Adrenal gland (tissue), 12 donors: Measurements from ENCODE around the gene KDR. TPM values are rescaled to one million over a fixed set of nuclear protein-coding genes. Genes with fewer than 3 reads are reported as not detected.

Experiments
- DNase-seq, 7 donors: peaks; one replicate each; pipeline ENCODE4 v3.0.0-alpha.2; 2019 to 2020
- H3K27ac ChIP-seq, 5 donors: fragments of 200-600 bp; sonication (generic) in 4 of 5; 1 replicate in 3 of 5; 2 replicates in 2 of 5; pipeline versions ENCODE4 v1.5.1 to v1.8.0; 2016 to 2020; ENCODE audit warnings: mild to moderate bottlenecking in 1 of 5
- H3K27me3 ChIP-seq: fragments of 200-600 bp; 2 replicates; pipeline ENCODE4 v1.8.0; 2021
- H3K36me3 ChIP-seq, 2 donors: fragments of 200-600 bp; replicated peaks in 1 of 2; 1 replicate in 1 of 2; 2 replicates in 1 of 2; pipeline versions ENCODE4 v1.5.1 to v1.8.0; 2018 to 2022
- H3K4me1 ChIP-seq, 2 donors: fragments of 200-600 bp; replicated peaks in 1 of 2; 1 replicate in 1 of 2; 2 replicates in 1 of 2; pipeline versions ENCODE4 v1.5.1 to v1.8.0; 2018 to 2021
- H3K4me3 ChIP-seq, 4 donors: fragments of 200-600 bp; sonication (generic) in 3 of 4; one replicate each; pipeline ENCODE4 v1.5.1; 2016 to 2018
- H3K9me3 ChIP-seq, 3 donors: fragments of 200-600 bp; sonication (generic) in 1 of 3; replicated peaks in 1 of 3; 1 replicate in 2 of 3; 2 replicates in 1 of 3; pipeline versions ENCODE4 v1.5.1 to v1.8.0; 2016 to 2021
- POLR2A ChIP-seq, 2 donors: fragments of 450-650 bp; IDR thresholded peaks; one replicate each; pipeline ENCODE4 v1.6.1; 2017; ENCODE audit warnings: antibody characterized with exemption in 2 of 2, mild to moderate bottlenecking in 2 of 2, moderate library complexity in 1 of 2
- WGBS, 4 donors: extraction: QIAGEN DNeasy Blood & Tissue Kit in 2 of 4; methylation state at CpG; one replicate each; pipeline versions ENCODE4 v1.1.5 to v1.1.7; 2013 to 2017; 5-methylcytosine and 5-hydroxymethylcytosine counted together
- intact Hi-C, 2 donors: fragments of 100-400 bp; cut with DNase I; formaldehyde crosslinking; loops; one replicate each; pipeline versions ENCODE4 v1.14.1 to v1.15.0; 2022 to 2023
- polyA plus RNA-seq, 3 donors: library from polyadenylated mRNA; stranded (reverse); fragments of 200-250 nt in 2 of 3; fragments of 350-450 nt in 1 of 3; fragmentation: Illumina TruSeq in 1 of 3; extraction: RNeasy Lipid Tissue Mini Kit (QIAGEN cat#74804) in 1 of 3; gene quantifications; one replicate each; pipeline ENCODE4 v1.2.3, GENCODE V29; 2013 to 2014
- small RNA-seq, 2 donors: library from RNA; depleted of rRNA; stranded (forward); fragments of <200 nt; gene quantifications; one replicate each; pipeline ENCODE3, GENCODE V24; 2016
- total RNA-seq, 9 donors: library from RNA; depleted of rRNA in 4 of 9; stranded (reverse); fragments of >200 nt in 4 of 9; fragments of 120-200 nt in 1 of 9; fragmentation: NEBNext Ultra II Directional in 1 of 9; extraction: Animal tissue kit (Norgen Biotek cat#: 25700) in 1 of 9; gene quantifications; one replicate each; pipeline versions ENCODE4 v1.1.0 to v1.2.4, GENCODE V29; 2013 to 2023
- TF ChIP-seq, protein P1 (sequence below), 6 experiments: fragments of 450-650 bp in 4 of 6; fragments of 200-600 bp in 2 of 6; sonication (generic) in 1 of 6; IDR thresholded peaks; 1 replicate in 5 of 6; 2 replicates in 1 of 6; pipeline versions ENCODE4 v1.5.1 to v1.8.0; 2016 to 2021; ENCODE audit warnings: antibody characterized with exemption in 6 of 6, mild to moderate bottlenecking in 2 of 6, moderate library complexity in 1 of 6
- donor health status: healthy with polysubstance abuse.
- donor health status: Bipolar disorder and iron deficiency.
- donor health status: DM: yes; HTN: yes; CAD: no.
- donor health status: DM: no; HTN: no; CAD: no.
- donor health status: DM: no; HTN: no; CAD: no.
- donor health status: DM: yes; HTN: yes; CAD: no.

The KDR gene
- total and polyA plus RNA-seq, 12 donors = 5.1 to 69.0 (median 37.7) TPM

DNA sequence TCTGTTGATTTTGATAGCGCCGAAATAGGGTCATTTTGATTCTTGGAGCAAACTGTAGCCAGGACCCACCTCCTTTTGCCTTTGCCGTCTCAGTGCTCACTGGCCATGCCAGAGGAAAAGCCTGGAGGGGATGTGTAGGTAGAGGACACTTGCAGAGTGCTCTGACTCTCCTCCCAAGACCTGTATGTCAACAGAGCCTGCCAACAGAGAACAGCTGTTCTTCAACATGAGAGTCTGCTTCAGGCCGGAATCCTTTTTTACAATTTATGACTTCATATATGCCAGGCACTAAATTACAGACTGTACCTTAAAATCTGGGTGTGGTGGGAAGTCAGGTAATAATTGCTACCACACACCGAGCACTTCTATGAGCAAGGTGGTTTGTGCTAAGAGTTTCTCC is 94.2 kb downstream of the KDR start:
- Histone ChIP-seq H3K27ac (no peak overlapping the region), H3K36me3 (no peaks in the 10 kb centered on the region), H3K4me1 (no peaks in the 10 kb centered on the region), H3K27me3 (no peaks in the 10 kb centered on the region), H3K4me3 (no peak overlapping the region), H3K9me3 (no peaks in the 10 kb centered on the region)
- WGBS, 4 donors = 71 to 78% (median 75%) methylated on average over 5 of the region's 5 CpGs
- no peak for DNase-seq
- intact Hi-C loops = no loop called here
- TF ChIP-seq, protein P1, sequence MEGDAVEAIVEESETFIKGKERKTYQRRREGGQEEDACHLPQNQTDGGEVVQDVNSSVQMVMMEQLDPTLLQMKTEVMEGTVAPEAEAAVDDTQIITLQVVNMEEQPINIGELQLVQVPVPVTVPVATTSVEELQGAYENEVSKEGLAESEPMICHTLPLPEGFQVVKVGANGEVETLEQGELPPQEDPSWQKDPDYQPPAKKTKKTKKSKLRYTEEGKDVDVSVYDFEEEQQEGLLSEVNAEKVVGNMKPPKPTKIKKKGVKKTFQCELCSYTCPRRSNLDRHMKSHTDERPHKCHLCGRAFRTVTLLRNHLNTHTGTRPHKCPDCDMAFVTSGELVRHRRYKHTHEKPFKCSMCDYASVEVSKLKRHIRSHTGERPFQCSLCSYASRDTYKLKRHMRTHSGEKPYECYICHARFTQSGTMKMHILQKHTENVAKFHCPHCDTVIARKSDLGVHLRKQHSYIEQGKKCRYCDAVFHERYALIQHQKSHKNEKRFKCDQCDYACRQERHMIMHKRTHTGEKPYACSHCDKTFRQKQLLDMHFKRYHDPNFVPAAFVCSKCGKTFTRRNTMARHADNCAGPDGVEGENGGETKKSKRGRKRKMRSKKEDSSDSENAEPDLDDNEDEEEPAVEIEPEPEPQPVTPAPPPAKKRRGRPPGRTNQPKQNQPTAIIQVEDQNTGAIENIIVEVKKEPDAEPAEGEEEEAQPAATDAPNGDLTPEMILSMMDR (IDR thresholded peaks at IDR 0.05) = no peak
- TF ChIP-seq POLR2A (IDR thresholded peaks at IDR 0.05) = no peak

DNA sequence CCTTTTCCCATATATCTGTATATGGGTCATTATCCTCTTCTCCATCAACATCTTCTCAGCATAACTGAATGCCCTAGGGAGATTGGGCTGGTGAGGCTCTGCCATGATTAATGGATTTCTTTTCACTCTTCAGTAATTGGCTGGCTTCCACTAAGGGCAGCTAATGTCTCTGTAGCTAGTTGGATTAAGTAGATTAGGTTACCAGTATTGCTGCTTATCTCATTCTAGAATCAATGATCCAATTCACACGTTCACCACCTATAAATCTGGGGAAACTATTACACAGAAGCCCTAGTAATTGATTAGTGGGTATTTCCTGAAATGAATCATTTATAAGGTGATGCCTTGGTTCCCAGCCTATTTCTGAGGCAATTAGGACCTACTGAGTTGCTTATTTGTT is 94.8 kb downstream of the KDR start:
- WGBS, 4 donors = 37 to 42% (median 39%) methylated on average over 1 of the region's 1 CpG
- no peak overlapping the region for H3K27ac ChIP-seq
- H3K4me3 ChIP-seq = no peak overlapping the region
- H3K9me3 ChIP-seq = no peaks in the 10 kb centered on the region
- no peak for DNase-seq
- intact Hi-C loops = no loop called here
- H3K4me1 ChIP-seq = no peaks in the 10 kb centered on the region
- TF ChIP-seq, protein P1 (IDR thresholded peaks at IDR 0.05) = no peak
- TF ChIP-seq POLR2A (IDR thresholded peaks at IDR 0.05) = no peak
- H3K27me3 ChIP-seq = no peaks in the 10 kb centered on the region
- no peaks in the 10 kb centered on the region for H3K36me3 ChIP-seq

DNA sequence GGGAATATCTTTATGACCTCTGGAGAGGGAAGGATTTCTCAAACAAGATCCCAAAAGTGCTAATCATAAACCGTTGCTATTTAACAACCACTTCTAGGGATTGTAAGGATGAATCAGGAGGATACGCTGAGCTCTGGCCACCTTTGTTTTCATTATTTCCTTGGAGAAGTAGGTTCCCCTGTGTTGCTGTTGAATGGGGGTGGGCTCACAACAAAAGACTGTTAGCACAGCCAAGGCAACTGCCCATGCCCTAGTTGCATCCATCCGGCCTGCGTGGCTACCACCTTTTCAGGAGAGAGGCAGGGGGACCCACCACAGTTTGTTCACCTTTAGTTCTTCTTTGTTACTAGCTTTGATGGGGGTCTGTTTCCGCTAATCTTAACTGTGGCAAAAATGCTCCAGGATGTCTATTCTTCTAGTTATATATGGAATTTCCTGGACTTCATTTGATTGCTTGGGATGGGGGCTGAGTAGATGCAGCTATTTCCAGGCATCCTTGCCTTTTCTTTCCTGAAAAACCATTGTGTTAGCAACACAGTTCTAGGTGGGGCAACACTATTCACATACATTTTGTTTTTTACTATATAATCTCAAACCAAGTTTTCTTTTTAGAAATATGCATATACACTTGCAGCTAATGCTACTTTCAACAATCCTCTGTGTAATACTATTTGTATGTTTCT is 95.4 kb downstream of the KDR start:
- TF ChIP-seq, protein P1 (IDR thresholded peaks at IDR 0.05) = no peak
- TF ChIP-seq POLR2A (IDR thresholded peaks at IDR 0.05) = no peak
- intact Hi-C loops = no loop called here

DNA sequence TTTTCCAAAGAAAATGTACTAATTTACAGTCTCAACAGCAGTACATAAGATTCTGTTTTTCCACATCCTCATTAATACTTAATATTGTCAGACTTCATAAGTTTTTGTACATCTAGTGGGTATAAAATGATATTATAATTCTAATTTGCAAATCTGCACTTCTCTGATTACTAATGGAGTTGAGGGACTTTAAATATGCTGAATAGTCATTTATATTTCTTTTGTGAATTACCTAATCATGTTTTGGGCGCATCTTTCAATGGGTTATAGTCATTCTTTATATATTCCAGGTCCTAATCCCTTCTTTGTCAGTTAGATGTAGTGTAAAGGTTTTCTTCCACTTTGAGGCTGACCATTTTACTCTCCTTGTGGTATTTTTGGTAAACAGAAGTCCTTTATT is 96.1 kb downstream of the KDR start:
- intact Hi-C loops = no loop called here
- Histone ChIP-seq H3K4me1 (no peaks in the 10 kb centered on the region), H3K36me3 (no peaks in the 10 kb centered on the region), H3K27ac (no peak overlapping the region), H3K9me3 (no peaks in the 10 kb centered on the region), H3K27me3 (no peaks in the 10 kb centered on the region), H3K4me3 (no peak overlapping the region)
- WGBS, 4 donors = 62 to 79% (median 69%) methylated on average over 1 of the region's 1 CpG
- TF ChIP-seq POLR2A (IDR thresholded peaks at IDR 0.05) = no peak
- TF ChIP-seq, protein P1 (IDR thresholded peaks at IDR 0.05) = no peak
- DNase-seq = no peak

More for the DNA sequence above, 95.4 kb downstream of the KDR start:
- no peaks in the 10 kb centered on the region for H3K36me3 ChIP-seq
- WGBS, 4 donors = 66 to 72% (median 67%) methylated on average over 5 of the region's 5 CpGs
- no peaks in the 10 kb centered on the region for H3K9me3 ChIP-seq
- no peaks in the 10 kb centered on the region for H3K27me3 ChIP-seq
- no peak overlapping the region for H3K27ac ChIP-seq
- no peaks in the 10 kb centered on the region for H3K4me1 ChIP-seq
- DNase-seq = no peak
- H3K4me3 ChIP-seq = no peak overlapping the region

Small RNAs within 50 kb of the gene (small RNA-seq; reads per million reads assigned to genes)
- gene RN7SL424P (0 reads per million in 2 donors), gene RNU6-410P (0 reads per million in 2 donors)

Other genes with a start within 250 kb of the KDR start
- 10 to 100 TPM; 12.5 to 28.4 (median 17.2) TPM for gene SRD5A3, start 220.6 kb upstream of the KDR start, total RNA-seq
- 10 to 100 TPM in 2 of 3 donors, 1 to 10 TPM in 1; 6.8 to 15.8 (median 15.7) TPM for gene SRD5A3, start 220.6 kb upstream of the KDR start, polyA plus RNA-seq